GM12892 (cell line): ENCODE results near the gene ANO2.
"Not testable (repeated sequence)": the region's sequence is repeated elsewhere in the genome, so short reads cannot be mapped to it uniquely, and the experiment has no call there.

ENCODE experiments used
- POLR2A ChIP-seq: IDR thresholded peaks from 2 replicates; pipeline ENCODE4 v1.6.1; 2011; ENCODE audit warnings: low read depth, low read length, control low read depth
- POLR2AphosphoS5 ChIP-seq: IDR thresholded peaks from 2 replicates; pipeline ENCODE4 v1.6.1; 2011; ENCODE audit warnings: low read depth, low read length, control low read depth
- TAF1 ChIP-seq: IDR thresholded peaks from 2 replicates; pipeline ENCODE4 v1.6.1; 2011; ENCODE audit warnings: low read depth, mild to moderate bottlenecking, control low read depth, low read length, borderline replicate concordance

DNA sequence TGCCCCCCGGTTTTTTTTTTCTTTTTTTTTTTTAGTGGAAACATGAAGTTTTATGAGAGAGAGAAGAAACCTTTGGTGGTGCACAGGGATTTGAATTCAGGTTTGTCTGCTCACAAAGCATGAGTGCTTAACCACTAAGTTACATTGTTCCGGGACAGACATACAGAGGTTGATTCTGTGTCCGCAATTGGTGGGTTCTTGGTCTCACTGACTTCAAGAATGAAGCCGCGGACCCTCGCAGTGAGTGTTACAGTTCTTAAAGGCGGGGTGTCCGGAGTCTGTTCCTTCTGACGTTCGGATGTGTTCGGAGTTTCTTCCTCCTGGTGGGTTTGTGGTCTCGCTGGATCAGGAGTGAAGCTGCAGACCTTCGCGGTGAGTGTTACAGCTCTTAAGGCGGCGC, 57.2 kb downstream of the ANO2 start:
- TF ChIP-seq TAF1, POLR2A, POLR2AphosphoS5: not testable (repeated sequence)
